K562 (cell line): ENCODE data around the gene CNTN5. TPM values are rescaled to one million over a fixed set of nuclear protein-coding genes. Genes with fewer than 3 reads are reported as not detected.

Experiments used
- ATAC-seq: fragments of 200-7000 bp; cut with Tn5 transposase; 3 replicates; pipeline ENCODE4 v1.9.1; 2020; ENCODE audit warnings: moderate library complexity
- BruUV-seq: library from RNA; stranded (reverse); fragments of 400-500 nt; replicated peaks from 2 replicates; lab custom pipeline; 2021; lab: Mats Ljungman, UMichigan
- CTCF ChIA-PET: fragments of 300-600 bp; formaldehyde crosslinking; extraction: SDS; loops from one replicate; lab custom pipeline; 2021; ENCODE audit warnings: low intra/inter-chr PET ratio; lab: Yijun Ruan, JAX
- POLR2A ChIA-PET: fragments of 300-600, 350-650 bp; sonication (Branson Sonifier 250); formaldehyde crosslinking; extraction: SDS; loops from one replicate; lab custom pipeline; 2021; ENCODE audit warnings: antibody characterized with exemption, inconsistent platforms; lab: Yijun Ruan, JAX
- DNase-seq, 4 experiments: peaks; one replicate each; pipeline versions ENCODE4 v3.0.0 to v3.0.0-alpha.2; 2011 to 2018; ENCODE audit warnings: low spot score in 3 of 4, mixed read lengths in 3 of 4; ENCODE audit errors: extremely low read depth in 1 of 4
- FAIRE-seq: peaks from 2 replicates; lab custom pipeline; 2011; peaks lifted over from hg19 to GRCh38; lab: Jason Lieb, UNC
- H2AFZ ChIP-seq: 2 replicates; pipeline ENCODE4 v1.6.0; 2011; ENCODE audit warnings: low read depth, low read length, control low read depth, inconsistent platforms
- H3K27ac ChIP-seq: fragments of 200-600 bp; 3 replicates; pipeline ENCODE4 v1.8.0; 2011; ENCODE audit warnings: low read depth, mild to moderate bottlenecking, control low read depth, inconsistent platforms, low read length, moderate library complexity, mixed read lengths; ENCODE audit errors: extremely low read depth
- H3K27me3 ChIP-seq, 2 experiments: fragments of 300-600 bp in 1 of 2; 2 replicates in 1 of 2; 3 replicates in 1 of 2; pipeline versions ENCODE4 v1.6.0 to v1.8.0; 2011; ENCODE audit warnings: inconsistent platforms in 2 of 2, low read length in 2 of 2, mild to moderate bottlenecking in 1 of 2, mixed read lengths in 1 of 2, moderate library complexity in 1 of 2; ENCODE audit not compliant: control insufficient read depth in 2 of 2, insufficient read depth in 2 of 2
- H3K36me3 ChIP-seq: fragments of 300-600 bp; 3 replicates; pipeline ENCODE4 v1.8.0; 2011; ENCODE audit warnings: mild to moderate bottlenecking, low read length, inconsistent platforms; ENCODE audit not compliant: control insufficient read depth, insufficient read depth
- H3K4me1 ChIP-seq, 2 experiments: fragments of 200-600 bp in 1 of 2; replicated peaks in 1 of 2; 2 replicates in 1 of 2; 3 replicates in 1 of 2; pipeline versions ENCODE4 v1.5.1 to v1.8.0; 2011; ENCODE audit warnings: inconsistent platforms in 2 of 2, low read length in 2 of 2, mild to moderate bottlenecking in 1 of 2, mixed read lengths in 1 of 2, moderate library complexity in 1 of 2; ENCODE audit not compliant: control insufficient read depth in 2 of 2, insufficient read depth in 2 of 2
- H3K4me2 ChIP-seq: 2 replicates; pipeline ENCODE4 v1.6.1; 2011; ENCODE audit warnings: low read length, control low read depth, inconsistent platforms, mixed read lengths; ENCODE audit not compliant: insufficient read depth
- H3K4me3 ChIP-seq: fragments of 200-600 bp; sonication (generic), shearing (Covaris generic); 2 replicates; pipeline ENCODE4 v1.5.1; 2016; ENCODE audit warnings: control low read depth, inconsistent platforms
- H3K79me2 ChIP-seq: fragments of 200-600 bp; 3 replicates; pipeline ENCODE4 v1.8.0; 2011; ENCODE audit warnings: low read length, inconsistent platforms; ENCODE audit not compliant: control insufficient read depth, insufficient read depth
- H3K9ac ChIP-seq, 2 experiments: 2 replicates each; pipeline versions ENCODE4 v1.6.0 to v1.6.1; 2011; ENCODE audit warnings: low read depth in 2 of 2, low read length in 2 of 2, control low read depth in 1 of 2, inconsistent platforms in 1 of 2, mild to moderate bottlenecking in 1 of 2, mixed read lengths in 1 of 2; ENCODE audit not compliant: insufficient read depth in 1 of 2
- H3K9me1 ChIP-seq: one replicate; pipeline ENCODE4 v1.6.0; 2011; ENCODE audit warnings: inconsistent platforms, mild to moderate bottlenecking, low read length, moderate library complexity; ENCODE audit not compliant: control insufficient read depth, insufficient read depth
- H3K9me3 ChIP-seq: replicated peaks from 2 replicates; pipeline ENCODE4 v1.5.1; 2011; ENCODE audit warnings: low read depth, low read length, inconsistent platforms; ENCODE audit not compliant: control insufficient read depth, insufficient read depth
- H4K20me1 ChIP-seq: replicated peaks from 2 replicates; pipeline ENCODE4 v1.6.1; 2011; ENCODE audit warnings: low read length, inconsistent platforms, mixed read lengths; ENCODE audit not compliant: control insufficient read depth, insufficient read depth
- BCLAF1 ChIP-seq, 2 experiments: fragments of 450-650 bp in 1 of 2; IDR thresholded peaks; 2 replicates each; pipeline ENCODE4 v1.6.1; 2011 to 2017; ENCODE audit warnings: low read depth in 2 of 2, antibody characterized with exemption in 1 of 2, borderline replicate concordance in 1 of 2, low read length in 1 of 2, mild to moderate bottlenecking in 1 of 2, mixed read lengths in 1 of 2; ENCODE audit not compliant: control insufficient read depth in 1 of 2
- MAFK ChIP-seq: IDR thresholded peaks from 2 replicates; pipeline ENCODE4 v1.6.1; 2011; ENCODE audit warnings: low read length, improper control_type of control experiment
- MTA2 ChIP-seq: fragments of 450-650 bp; IDR thresholded peaks from 2 replicates; pipeline ENCODE4 v1.6.1; 2016; ENCODE audit warnings: low read depth
- PHTF2 ChIP-seq: fragments of 250-450 bp; sonication (Bioruptor Pico); IDR thresholded peaks from 2 replicates; pipeline ENCODE4 v1.5.0; 2021; ENCODE audit warnings: mild to moderate bottlenecking
- SMAD1 ChIP-seq: fragments of 150-350 bp; IDR thresholded peaks from 2 replicates; pipeline ENCODE4 v1.6.1; 2014; ENCODE audit warnings: low read length, low read depth; ENCODE audit not compliant: partially characterized antibody
- SMAD3 ChIP-seq: fragments of 450-650 bp; formaldehyde crosslinking; conservative IDR thresholded peaks from 2 replicates; pipeline ENCODE4 v1.4.0; 2020; ENCODE audit warnings: mild to moderate bottlenecking
- ZEB2 ChIP-seq: fragments of 450-650 bp; IDR thresholded peaks from 2 replicates; pipeline ENCODE4 v1.6.1; 2016
- ZFPM2 ChIP-seq: fragments of 250-450 bp; sonication (Bioruptor Pico); IDR thresholded peaks from 2 replicates; pipeline ENCODE4 v1.5.1; 2022; ENCODE audit warnings: mild to moderate bottlenecking
- ZNF316 ChIP-seq: fragments of 450-650 bp; IDR thresholded peaks from 2 replicates; pipeline ENCODE4 v1.6.1; 2016
- ZNF589 ChIP-seq: fragments of 200-800 bp; sonication (Bioruptor generic); IDR thresholded peaks from 2 replicates; pipeline ENCODE4 v1.6.1; 2016; ENCODE audit warnings: low read depth, missing genetic modification characterization, missing compliant biosample characterization
- ZNF830 ChIP-seq: fragments of 250-450 bp; sonication (Bioruptor Pico); IDR thresholded peaks from 2 replicates; pipeline ENCODE4 v1.5.0; 2021; ENCODE audit warnings: mild to moderate bottlenecking
- WGBS: fragments of 100-300 bp; shearing (Covaris generic); methylation state at CpG from one replicate; pipeline ENCODE4 v1.1.6; 2016; ENCODE audit warnings: low coverage, mixed read lengths; ENCODE audit not compliant: insufficient coverage; ENCODE audit errors: missing lambda C conversion rate; 5-methylcytosine and 5-hydroxymethylcytosine counted together
- in situ Hi-C: fragments of 300-500 bp; cut with MboI; formaldehyde crosslinking; loops from 4 replicates; pipeline ENCODE4 v1.15.0; 2018; ENCODE audit warnings: inconsistent platforms, mixed read lengths
- intact Hi-C: fragments of 100-400 bp; cut with micrococcal nuclease; formaldehyde crosslinking; loops from 2 replicates; pipeline ENCODE4 v1.14.2; 2022
- polyA plus RNA-seq, 8 experiments: library from polyadenylated mRNA; depleted of rRNA in 4 of 8; stranded (reverse) in 5 of 8; unstranded in 3 of 8; fragments of >200 nt; fragmentation: Nextera tagmentation in 2 of 8; fragmentation: Illumina TruSeq in 1 of 8; extraction: Ambion mirVana in 2 of 8; extraction: Trizol in 1 of 8; gene quantifications; 2 replicates each; pipeline versions ENCODE4 v1.2.1 to v1.2.3, GENCODE V29; 2011 to 2014; ENCODE audit warnings: inconsistent platforms in 1 of 8, missing spikeins in 1 of 8
- total RNA-seq, 7 experiments: library from RNA; depleted of rRNA in 6 of 7; stranded (reverse); fragments of >200 nt in 6 of 7; fragmentation: Illumina TruSeq in 2 of 7; extraction: Trizol in 2 of 7; gene quantifications; 2 replicates each; pipeline versions ENCODE4 v1.2.1 to v1.2.3, GENCODE V29; 2011 to 2021; ENCODE audit warnings: low replicate concordance in 1 of 7
- TF ChIP-seq, protein P1 (sequence below): fragments of 450-650 bp; formaldehyde crosslinking; conservative IDR thresholded peaks from 2 replicates; pipeline ENCODE4 v1.4.0; 2022; ENCODE audit warnings: mild to moderate bottlenecking, missing genetic modification characterization

CNTN5 gene
- total and polyA plus RNA-seq, 9 of the 15 experiments (the other 6 are each of a cell fraction or from before 2014, with no cell fraction given) = 0.03 TPM; not detected in 8

DNA sequence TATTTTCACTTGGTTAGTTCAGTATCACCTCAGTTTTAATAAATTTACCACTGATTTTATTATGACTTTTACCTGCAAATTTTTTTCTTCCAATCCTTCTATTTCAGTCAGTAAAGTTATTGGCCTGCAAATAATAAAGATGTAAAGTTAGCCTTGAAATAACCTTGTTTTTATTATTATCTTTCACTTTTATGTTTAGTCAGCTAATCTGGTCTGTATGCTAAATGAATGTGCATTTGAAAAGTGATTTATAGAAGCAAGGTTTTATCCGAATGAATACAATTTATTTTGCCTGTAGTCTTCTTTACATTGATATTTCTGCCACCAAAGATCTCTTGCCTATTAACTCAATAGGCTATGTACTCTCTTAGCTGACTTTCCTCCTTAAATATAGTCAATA, 425.7 kb downstream of the CNTN5 start:
- H3K9me3 ChIP-seq = no peaks in the 10 kb centered on the region
- H2AFZ ChIP-seq = no peak overlapping the region
- ATAC-seq (no peak), DNase-seq (no peak), FAIRE-seq (no peak)
- H3K36me3 ChIP-seq = no peaks in the 10 kb centered on the region
- H3K4me2 ChIP-seq = no peak overlapping the region
- H3K4me1 ChIP-seq = no peaks in the 10 kb centered on the region
- H3K9me1 ChIP-seq = no peaks in the 10 kb centered on the region
- H3K27ac ChIP-seq = no peak overlapping the region
- TF ChIP-seq PHTF2 (CRISPR knock-in tag) (no peak), MAFK (peak; percentile 19; the same call in 1 of the 2 replicates), SMAD3 (no peak), MTA2 (no peak), ZNF316 (peak; percentile 61), SMAD1 (no peak), ZNF830 (CRISPR knock-in tag) (no peak)
- intact Hi-C loops (no loop called here), in situ Hi-C loops (no loop called here)
- WGBS = 0% methylated on average over 1 of the region's 1 CpG
- no peaks in the 10 kb centered on the region for H3K79me2 ChIP-seq
- H4K20me1 ChIP-seq = no peaks in the 10 kb centered on the region
- no TSS peak for BruUV-seq
- no peaks in the 10 kb centered on the region for H3K27me3 ChIP-seq
- no peak overlapping the region for H3K4me3 ChIP-seq
- ChIA-PET POLR2A (no interaction called here), CTCF (no interaction called here)
- no peak overlapping the region for H3K9ac ChIP-seq

DNA sequence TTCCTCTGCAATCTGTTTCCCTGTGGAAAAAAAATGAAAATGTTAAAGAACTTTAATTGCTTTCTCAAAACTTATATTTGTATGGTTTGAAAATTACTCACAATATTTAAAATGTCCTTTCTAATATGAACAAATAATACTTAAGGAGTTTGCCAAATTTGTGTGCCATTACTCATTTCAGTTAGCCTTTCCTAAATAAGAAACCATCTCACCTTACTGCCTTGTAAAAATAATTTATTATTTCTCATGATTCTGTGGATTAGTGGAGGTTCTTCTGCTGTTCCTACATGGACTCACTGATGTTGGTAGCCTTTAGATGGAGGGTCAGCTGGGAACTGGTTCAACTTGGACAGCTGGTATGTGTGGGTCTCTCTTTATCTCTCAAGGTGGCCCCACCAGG, 428.6 kb downstream of the CNTN5 start:
- Histone ChIP-seq H3K27me3 (no peaks in the 10 kb centered on the region), H3K4me3 (no peak overlapping the region), H3K4me2 (no peak overlapping the region), H3K27ac (no peak overlapping the region), H4K20me1 (no peaks in the 10 kb centered on the region), H3K9ac (no peak overlapping the region), H2AFZ (no peak overlapping the region), H3K79me2 (no peaks in the 10 kb centered on the region), H3K4me1 (no peaks in the 10 kb centered on the region), H3K9me3 (peaks cover 3% of the 10 kb centered on the region; the same call in 1 of the 2 replicates), H3K36me3 (no peaks in the 10 kb centered on the region), H3K9me1 (no peaks in the 10 kb centered on the region)
- intact Hi-C loops = no loop called here
- POLR2A ChIA-PET = no interaction called here
- FAIRE-seq = no peak
- DNase-seq = no peak
- no peak for ATAC-seq
- CTCF ChIA-PET = no interaction called here
- BruUV-seq = no TSS peak
- in situ Hi-C loops = no loop called here
- TF ChIP-seq, protein P1, sequence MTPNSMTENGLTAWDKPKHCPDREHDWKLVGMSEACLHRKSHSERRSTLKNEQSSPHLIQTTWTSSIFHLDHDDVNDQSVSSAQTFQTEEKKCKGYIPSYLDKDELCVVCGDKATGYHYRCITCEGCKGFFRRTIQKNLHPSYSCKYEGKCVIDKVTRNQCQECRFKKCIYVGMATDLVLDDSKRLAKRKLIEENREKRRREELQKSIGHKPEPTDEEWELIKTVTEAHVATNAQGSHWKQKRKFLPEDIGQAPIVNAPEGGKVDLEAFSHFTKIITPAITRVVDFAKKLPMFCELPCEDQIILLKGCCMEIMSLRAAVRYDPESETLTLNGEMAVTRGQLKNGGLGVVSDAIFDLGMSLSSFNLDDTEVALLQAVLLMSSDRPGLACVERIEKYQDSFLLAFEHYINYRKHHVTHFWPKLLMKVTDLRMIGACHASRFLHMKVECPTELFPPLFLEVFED (CRISPR knock-in tag) = no peak
- TF ChIP-seq BCLAF1 (IDR thresholded peaks at IDR 0.05; ENCODE audit: borderline replicate concordance in 1 of 2, control insufficient read depth in 1 of 2, low read depth in 2 of 2, low read length in 1 of 2) (no peak), ZFPM2 (CRISPR knock-in tag) (no peak), ZNF589 (CRISPR knock-in tag) (no peak), ZEB2 (no peak)
